Ishikawa (cell line): ENCODE measurements around the gene CBFA2T2.
A peak's percentile ranks its signal among the peaks of the same experiment; 100 is the strongest.

Source experiments
- CEBPB ChIP-seq: IDR thresholded peaks from 2 replicates; pipeline ENCODE4 v1.6.1; 2012
- CREB1 ChIP-seq: IDR thresholded peaks from 2 replicates; pipeline ENCODE4 v1.6.1; 2012; ENCODE audit warnings: low read depth
- EGR1 ChIP-seq: IDR thresholded peaks from 2 replicates; pipeline ENCODE4 v1.6.1; 2012
- EP300 ChIP-seq: IDR thresholded peaks from 2 replicates; pipeline ENCODE4 v1.6.1; 2012; ENCODE audit warnings: borderline replicate concordance
- FOXM1 ChIP-seq: IDR thresholded peaks from 2 replicates; pipeline ENCODE4 v1.6.1; 2012; ENCODE audit warnings: low read depth, borderline replicate concordance
- MAX ChIP-seq: IDR thresholded peaks from 2 replicates; pipeline ENCODE4 v1.6.1; 2012
- NFIC ChIP-seq: IDR thresholded peaks from 2 replicates; pipeline ENCODE4 v1.6.1; 2012
- RAD21 ChIP-seq: IDR thresholded peaks from 2 replicates; pipeline ENCODE4 v1.6.1; 2012; ENCODE audit warnings: low read depth
- REST ChIP-seq: IDR thresholded peaks from 2 replicates; pipeline ENCODE4 v1.6.1; 2012; ENCODE audit warnings: low read depth, mild to moderate bottlenecking
- TAF1 ChIP-seq: IDR thresholded peaks from 2 replicates; pipeline ENCODE4 v1.6.1; 2012; ENCODE audit warnings: low read depth, mild to moderate bottlenecking
- TCF12 ChIP-seq: IDR thresholded peaks from 2 replicates; pipeline ENCODE4 v1.6.1; 2012; ENCODE audit warnings: low read depth
- TEAD4 ChIP-seq: IDR thresholded peaks from 2 replicates; pipeline ENCODE4 v1.6.1; 2012
- USF1 ChIP-seq: IDR thresholded peaks from 2 replicates; pipeline ENCODE4 v1.6.1; 2012
- YY1 ChIP-seq: IDR thresholded peaks from 2 replicates; pipeline ENCODE4 v1.6.1; 2012; ENCODE audit warnings: low read depth
- ZBTB7A ChIP-seq: IDR thresholded peaks from 2 replicates; pipeline ENCODE4 v1.6.1; 2012; ENCODE audit warnings: low read depth

CBFA2T2 gene

GRCh38 chr20:33671573-33672288, 181.8 kb downstream of the CBFA2T2 start:
- TF ChIP-seq CREB1 (no peak), TEAD4 (no peak), MAX (no peak), USF1 (0 out of 2 replicates have a peak, but pooled peaks have one; percentile 8), FOXM1 (no peak), ZBTB7A (no peak)

GRCh38 chr20:33672426-33673113, 182.7 kb downstream of the CBFA2T2 start:
- TF ChIP-seq TAF1 = no peak
- no peak for TF ChIP-seq EGR1
- TF ChIP-seq TEAD4 = 0 out of 2 replicates have a peak, but pooled peaks have one; percentile 14
- peak; percentile 90 for TF ChIP-seq TCF12
- 0 out of 2 replicates have a peak, but pooled peaks have one; percentile 31 for TF ChIP-seq FOXM1
- TF ChIP-seq EP300 = peak; percentile 77
- TF ChIP-seq NFIC = peak; percentile 82
- peak; percentile 6; the same call in 1 of the 2 replicates for TF ChIP-seq RAD21

GRCh38 chr20:33673114-33673409, 183.2 kb downstream of the CBFA2T2 start:
- TF ChIP-seq TCF12 (no peak), ZBTB7A (no peak), TAF1 (no peak), CREB1 (no peak), REST (no peak), MAX (no peak), RAD21 (no peak), EGR1 (no peak), CEBPB (no peak)

GRCh38 chr20:33673410-33674293, 183.8 kb downstream of the CBFA2T2 start:
- no peak for TF ChIP-seq USF1
- TF ChIP-seq MAX = no peak
- 0 out of 2 replicates have a peak, but pooled peaks have one; percentile 4 for TF ChIP-seq EGR1
- TF ChIP-seq EP300 = no peak
- peak; percentile 41; the same call in 1 of the 2 replicates for TF ChIP-seq ZBTB7A
- TF ChIP-seq FOXM1 = no peak

GRCh38 chr20:33674294-33675135, 184.6 kb downstream of the CBFA2T2 start, which contains the start of gene NECAB3:
Gene NECAB3 (minus strand): TSS chr20:33674428. CDS start chr20:33674352, 76 bp downstream.
- TF ChIP-seq TAF1 = no peak
- peak; percentile 38; the same call in 1 of the 2 replicates for TF ChIP-seq YY1
- peak; percentile 70 for TF ChIP-seq MAX
- TF ChIP-seq CREB1 = no peak
- peak; percentile 19; the same call in 1 of the 2 replicates for TF ChIP-seq EP300
